NCI-H510A (cell line): ENCODE measurements around the gene THSD7B.
"Not testable (repeated sequence)": the region's sequence is repeated elsewhere in the genome, so short reads cannot be mapped to it uniquely, and the experiment has no call there.

Experiments used
- DNase-seq: peaks from one replicate; lab custom pipeline; 2025; lab: John Stamatoyannopoulos, UW

Gene THSD7B

GRCh38 chr2:137523931-137524330 is 758.6 kb downstream of the THSD7B start:
- no peak for DNase-seq

- no peak for DNase-seq
These were observed 759.8 kb downstream of the THSD7B start for GRCh38 chr2:137525132-137525531.

- DNase-seq = no peak
These were observed 760.4 kb downstream of the THSD7B start for GRCh38 chr2:137525641-137526190.

- no peak for DNase-seq
These were observed 770.6 kb downstream of the THSD7B start for GRCh38 chr2:137535897-137536296.

- no peak for DNase-seq
These were observed 774.0 kb downstream of the THSD7B start for GRCh38 chr2:137539336-137539735.

GRCh38 chr2:137547842-137548241 is 782.5 kb downstream of the THSD7B start:
- no peak for DNase-seq

- no peak for DNase-seq
These were observed 801.0 kb downstream of the THSD7B start for GRCh38 chr2:137566387-137566786.

GRCh38 chr2:137570484-137570883 is 805.1 kb downstream of the THSD7B start:
- no peak for DNase-seq

- not testable (repeated sequence) for DNase-seq
These were observed 822.5 kb downstream of the THSD7B start for GRCh38 chr2:137587834-137588233.

- DNase-seq = not testable (repeated sequence)
These were observed 823.2 kb downstream of the THSD7B start for GRCh38 chr2:137588578-137588977.

- DNase-seq = no peak
These were observed 824.8 kb downstream of the THSD7B start for GRCh38 chr2:137590102-137590501.

- no peak for DNase-seq
These were observed 842.5 kb downstream of the THSD7B start for GRCh38 chr2:137607722-137608318.

GRCh38 chr2:137638932-137639331 is 873.6 kb downstream of the THSD7B start:
- no peak for DNase-seq

GRCh38 chr2:137644731-137645130 is 879.4 kb downstream of the THSD7B start:
- no peak for DNase-seq

- no peak for DNase-seq
These were observed 888.7 kb downstream of the THSD7B start for GRCh38 chr2:137654046-137654445.

- DNase-seq = no peak
These were observed 890.5 kb downstream of the THSD7B start for GRCh38 chr2:137655814-137656213.

GRCh38 chr2:137658433-137658832 is 893.1 kb downstream of the THSD7B start:
- DNase-seq = no peak

- DNase-seq = peak; percentile 43
These were observed 894.3 kb downstream of the THSD7B start for GRCh38 chr2:137659616-137660015.

GRCh38 chr2:137670111-137670510 is 904.8 kb downstream of the THSD7B start:
- no peak for DNase-seq

GRCh38 chr2:137672989-137673552 is 907.7 kb downstream of the THSD7B start:
- no peak for DNase-seq

GRCh38 chr2:137674991-137675390 is 909.6 kb downstream of the THSD7B start:
- DNase-seq = no peak

- DNase-seq = peak; percentile 67
These were observed 910.4 kb downstream of the THSD7B start for GRCh38 chr2:137675584-137676327.

- DNase-seq = no peak
These were observed 911.0 kb downstream of the THSD7B start for GRCh38 chr2:137676346-137676745.
